Activated T-helper 9 cell treated with anti-CD3 and anti-CD28 coated beads, Interleukin-2, amount 50 U/mL, for 16 hours (primary cell): Measurements from ENCODE around the gene ZDHHC21.
"Not testable (repeated sequence)": the region's sequence is repeated elsewhere in the genome, so short reads cannot be mapped to it uniquely, and the experiment has no call there.

Experiments
- DNase-seq: peaks from one replicate; pipeline ENCODE4 v3.0.0-alpha.2; 2020; ENCODE audit warnings: low read depth

Gene ZDHHC21

DNA sequence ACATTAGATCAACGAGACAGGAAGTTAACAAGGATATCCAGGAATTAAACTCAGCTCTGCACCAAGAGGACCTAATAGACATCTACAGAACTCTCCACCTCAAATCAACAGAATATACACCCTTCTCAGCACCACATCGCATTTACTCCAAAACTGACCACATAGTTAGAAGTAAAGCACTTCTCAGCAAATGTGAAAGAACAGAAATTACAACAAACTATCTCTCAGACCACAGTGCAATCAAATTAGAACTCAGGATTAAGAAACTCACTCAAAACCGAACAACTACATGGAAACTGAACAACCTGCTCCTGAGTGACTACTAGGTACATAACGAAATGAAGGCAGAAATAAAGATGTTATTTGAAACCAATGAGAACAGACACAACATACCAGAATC lies 10.6 kb downstream of the ZDHHC21 start:
- not testable (repeated sequence) for DNase-seq

DNA sequence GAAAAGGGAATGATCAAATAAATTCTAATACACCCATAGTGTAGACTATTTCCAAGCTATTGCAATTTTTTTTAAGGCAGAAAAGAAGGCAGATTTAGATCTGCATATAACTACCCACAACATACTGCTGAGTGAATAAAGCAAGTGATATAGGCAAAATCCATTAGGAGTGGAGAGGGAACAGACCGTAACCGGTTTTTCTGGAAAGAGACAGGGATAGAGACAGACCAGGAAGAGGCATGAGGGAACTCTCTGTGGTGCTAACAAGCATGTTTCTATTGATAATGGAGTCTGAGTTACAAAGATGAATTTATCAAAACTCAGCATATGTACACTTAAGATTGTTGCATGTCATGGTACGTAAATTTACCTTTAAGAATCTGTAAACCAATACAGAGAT lies 14.5 kb downstream of the ZDHHC21 start:
- DNase-seq = no peak

DNA sequence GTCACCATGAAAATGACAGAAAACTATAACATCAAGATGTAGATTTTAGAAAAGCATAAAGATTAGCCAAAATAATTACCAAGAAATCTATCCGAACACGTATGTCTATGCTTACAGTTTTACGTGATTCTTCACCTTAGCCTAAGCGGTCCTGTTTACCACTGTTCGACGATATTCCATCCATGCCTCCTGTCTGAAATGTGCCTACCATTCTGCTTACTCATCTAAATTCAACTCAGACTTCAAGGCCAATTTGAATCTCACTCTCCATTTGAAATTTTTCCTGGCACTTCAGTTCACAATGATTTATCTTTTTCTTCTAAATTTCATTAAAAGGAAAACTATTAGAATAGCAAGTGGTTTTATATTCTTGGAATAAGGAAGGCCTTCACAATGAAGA lies 15.4 kb downstream of the ZDHHC21 start:
- DNase-seq = no peak

DNA sequence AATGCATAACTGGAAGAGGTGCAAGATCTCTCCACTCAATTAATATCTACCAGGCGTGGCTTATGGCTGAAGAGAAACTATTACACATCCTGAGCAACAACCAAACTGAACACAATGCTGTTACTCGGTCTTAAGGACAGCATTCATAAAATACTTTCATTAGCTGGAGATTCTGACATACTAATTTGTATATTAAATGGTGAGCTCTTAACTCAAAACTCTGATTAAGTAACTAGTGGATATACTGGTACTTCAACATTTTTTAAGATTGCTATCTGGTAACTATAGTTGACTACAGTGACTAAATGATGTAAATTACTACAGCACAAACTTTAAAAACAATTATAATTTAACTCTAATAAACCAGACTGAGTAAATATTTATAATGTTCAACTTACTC lies 15.8 kb downstream of the ZDHHC21 start:
- no peak for DNase-seq

DNA sequence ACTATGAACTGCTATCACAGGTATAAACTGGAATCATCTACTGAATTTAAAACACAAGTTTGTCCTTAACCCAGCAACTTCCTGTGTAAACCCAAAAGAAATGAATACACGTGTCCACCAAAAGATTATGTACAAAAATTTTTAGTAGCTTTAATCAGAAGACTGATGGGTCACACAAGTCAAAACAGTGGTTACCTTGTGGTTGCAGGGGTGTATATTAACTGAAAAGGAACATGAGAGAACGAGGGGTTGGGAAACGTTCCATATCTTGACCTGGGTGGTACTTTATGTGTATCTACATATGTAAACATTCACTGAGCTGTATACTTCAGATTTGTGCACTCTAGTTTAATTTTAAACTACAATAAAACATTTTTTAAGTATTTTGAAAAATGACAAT lies 18.6 kb downstream of the ZDHHC21 start:
- DNase-seq = no peak

DNA sequence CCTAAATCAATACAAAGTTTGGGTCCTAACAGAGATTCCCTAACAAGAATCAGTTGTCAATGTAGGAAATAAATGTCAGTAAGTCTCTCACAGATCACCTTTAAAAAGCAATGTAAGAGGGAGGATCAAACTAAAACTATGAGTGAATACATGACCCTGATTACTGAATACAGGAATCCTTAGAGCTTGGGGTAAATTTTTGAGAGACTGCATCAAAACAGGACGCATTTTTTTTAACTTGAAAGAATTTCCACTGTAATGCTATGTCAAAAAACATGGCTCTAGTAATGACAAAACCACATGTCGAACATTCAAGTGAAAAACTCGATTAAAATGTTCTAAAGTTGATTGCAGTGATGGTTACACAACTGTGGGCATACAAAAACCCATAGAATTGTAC lies 21.9 kb downstream of the ZDHHC21 start:
- DNase-seq = no peak

DNA sequence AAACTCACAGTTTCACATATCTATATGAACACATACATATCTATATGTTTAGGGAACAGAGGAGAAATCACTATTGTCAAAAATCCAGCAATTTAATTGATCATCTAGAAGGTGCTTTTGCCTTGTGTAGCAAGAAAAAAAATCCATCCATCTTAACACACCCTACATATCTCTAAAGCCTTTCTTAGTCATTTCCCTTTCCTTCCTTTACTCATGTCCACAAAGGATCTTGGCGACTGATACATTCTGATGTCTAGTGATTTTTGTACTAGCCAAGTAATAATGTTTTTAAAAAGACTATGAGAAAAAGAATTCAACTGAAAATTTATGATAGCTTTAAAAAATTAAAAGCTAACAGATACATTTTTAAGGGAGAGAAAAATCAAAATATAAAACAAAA lies 22.5 kb downstream of the ZDHHC21 start:
- DNase-seq = no peak

DNA sequence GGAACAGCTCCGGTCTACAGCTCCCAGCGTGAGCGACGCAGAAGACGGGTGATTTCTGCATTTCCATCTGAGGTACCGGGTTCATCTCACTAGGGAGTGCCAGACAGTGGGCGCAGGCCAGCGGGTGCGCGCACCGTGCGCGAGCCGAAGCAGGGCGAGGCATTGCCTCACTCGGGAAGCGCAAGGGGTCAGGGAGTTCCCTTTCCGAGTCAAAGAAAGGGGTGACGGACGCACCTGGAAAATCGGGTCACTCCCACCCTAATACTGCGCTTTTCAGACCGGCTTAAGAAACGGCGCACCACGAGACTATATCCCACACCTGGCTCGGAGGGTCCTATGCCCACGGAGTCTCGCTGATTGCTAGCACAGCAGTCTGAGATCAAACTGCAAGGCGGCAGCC lies 29.2 kb downstream of the ZDHHC21 start:
- DNase-seq = not testable (repeated sequence)

DNA sequence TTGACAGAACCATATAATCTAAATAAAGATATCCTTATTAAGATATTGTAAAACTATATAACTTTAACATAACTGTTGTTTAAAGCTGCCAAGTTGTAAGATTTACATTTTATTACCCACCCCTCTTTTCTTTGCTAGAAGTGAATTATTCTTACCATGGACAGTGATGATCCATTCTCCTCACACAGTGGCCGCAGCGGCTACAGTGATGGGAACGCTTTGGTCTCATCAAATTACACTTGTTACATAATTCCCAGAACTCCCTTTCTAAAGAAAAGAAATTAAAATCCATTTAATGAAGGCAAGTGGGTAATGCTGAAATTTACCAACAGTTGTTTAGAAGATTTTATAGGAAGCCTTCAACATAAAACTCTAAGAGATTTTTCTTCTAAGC lies 31.2 kb downstream of the ZDHHC21 start:
- no peak for DNase-seq

DNA sequence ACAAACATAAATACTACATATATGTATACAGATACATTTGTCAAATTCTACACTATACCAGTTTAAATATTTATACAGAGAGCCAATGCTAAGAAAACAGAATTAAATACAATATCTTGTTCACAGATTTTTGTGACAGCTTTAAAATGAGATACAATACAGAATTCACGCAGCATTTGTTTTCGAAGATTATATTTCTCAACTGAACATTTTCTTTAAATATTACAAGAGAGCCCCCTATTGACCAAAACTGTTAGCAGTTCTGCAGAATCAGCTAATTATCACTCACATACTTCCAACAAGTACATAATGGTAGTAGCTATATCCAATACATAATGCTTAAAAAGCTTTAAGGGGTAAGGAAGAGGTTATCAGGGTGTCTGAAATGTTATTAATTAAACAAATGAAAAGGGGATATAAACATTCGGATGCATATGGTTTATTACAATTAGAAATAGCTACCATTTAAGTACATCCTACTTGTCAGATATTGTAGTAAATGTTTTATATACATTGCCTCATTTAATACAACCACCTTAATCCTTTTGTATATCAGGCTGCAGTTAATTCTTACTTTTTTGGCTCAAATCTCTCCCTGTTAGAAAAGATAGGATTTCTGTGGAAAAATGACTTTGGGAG lies 31.7 kb downstream of the ZDHHC21 start:
- DNase-seq = no peak

DNA sequence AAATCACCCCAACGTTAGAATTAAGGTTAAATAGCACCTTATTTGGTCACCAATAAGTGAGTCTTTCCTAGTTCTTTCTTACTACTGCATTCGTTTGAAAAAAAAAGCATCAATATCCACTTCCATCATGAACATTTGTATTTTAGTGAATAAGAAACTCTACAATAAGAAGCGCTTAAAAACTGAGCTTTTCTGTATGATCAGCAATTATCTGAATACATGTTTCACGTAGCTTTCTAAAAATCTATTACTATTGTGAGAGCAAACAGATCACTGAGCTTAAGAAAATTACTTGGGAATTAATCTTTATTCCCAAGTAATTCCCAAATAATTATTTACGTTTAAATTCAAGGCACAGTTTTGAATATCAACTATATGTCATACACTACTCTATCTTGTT lies 32.5 kb downstream of the ZDHHC21 start:
- no peak for DNase-seq

DNA sequence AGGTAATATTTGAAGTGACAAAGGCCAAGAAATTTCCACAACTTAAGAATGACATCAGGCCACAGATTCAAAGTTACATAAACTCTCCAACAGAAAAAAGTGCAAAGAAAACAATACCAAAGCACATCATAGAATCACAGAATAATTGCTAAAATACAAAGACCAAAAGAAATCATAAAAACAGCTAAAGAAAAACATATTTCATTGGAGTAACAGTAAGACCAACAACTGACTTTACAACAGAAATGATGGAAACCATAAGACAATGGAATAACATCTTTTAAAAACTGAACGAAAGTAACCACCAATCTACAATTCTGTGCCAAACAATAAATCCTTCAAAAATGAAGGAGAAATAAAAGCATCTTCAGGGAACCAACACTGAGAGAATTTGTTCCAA lies 38.3 kb downstream of the ZDHHC21 start:
- no peak for DNase-seq

DNA sequence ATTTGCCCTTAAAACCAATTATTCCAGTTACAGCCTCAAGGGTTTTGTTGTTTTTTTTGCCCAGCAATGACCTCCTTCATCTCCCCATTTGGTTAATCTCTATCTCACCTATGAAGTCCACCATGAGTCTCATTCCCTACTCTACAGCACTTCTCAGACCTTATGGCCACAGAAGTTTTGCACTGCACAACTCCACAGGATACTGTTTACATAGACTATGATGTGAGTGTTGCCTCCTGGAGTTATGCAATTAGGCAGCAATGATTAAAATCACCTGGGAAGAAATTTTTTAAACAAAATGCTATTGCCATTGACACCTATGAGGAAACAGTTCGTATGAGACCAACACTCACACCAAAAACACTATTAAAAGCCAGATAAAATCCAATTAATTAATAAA lies 39.7 kb downstream of the ZDHHC21 start:
- DNase-seq = no peak

DNA sequence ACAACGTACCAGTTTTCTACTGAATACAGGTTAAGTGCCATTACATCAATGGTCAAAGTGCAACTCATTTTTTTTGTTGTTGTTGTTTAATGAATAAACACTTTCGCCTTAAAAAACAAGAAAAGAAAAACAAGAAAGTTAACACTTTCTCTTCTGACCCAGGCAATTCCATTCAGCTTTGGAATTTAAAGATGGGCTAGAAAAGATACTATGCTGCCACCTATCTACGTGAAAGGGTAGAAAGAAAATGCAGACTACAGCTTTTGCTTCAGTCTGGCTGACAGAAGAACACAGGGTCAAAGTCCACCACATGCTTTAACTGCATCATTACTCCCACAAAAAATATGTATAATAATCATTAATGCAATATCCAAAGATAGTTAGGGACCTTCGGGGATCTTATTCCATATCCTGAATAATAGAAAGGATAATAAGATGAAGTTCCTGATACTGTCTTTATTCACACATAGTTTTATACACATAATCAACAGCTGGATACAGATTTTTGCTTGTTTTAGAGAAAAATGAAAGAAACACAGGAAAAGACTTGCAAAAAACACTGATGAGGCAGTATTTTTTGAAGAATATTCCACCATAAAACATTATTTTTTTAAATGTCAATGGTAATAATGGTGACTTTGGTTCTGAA lies 40.4 kb downstream of the ZDHHC21 start:
- no peak for DNase-seq

DNA sequence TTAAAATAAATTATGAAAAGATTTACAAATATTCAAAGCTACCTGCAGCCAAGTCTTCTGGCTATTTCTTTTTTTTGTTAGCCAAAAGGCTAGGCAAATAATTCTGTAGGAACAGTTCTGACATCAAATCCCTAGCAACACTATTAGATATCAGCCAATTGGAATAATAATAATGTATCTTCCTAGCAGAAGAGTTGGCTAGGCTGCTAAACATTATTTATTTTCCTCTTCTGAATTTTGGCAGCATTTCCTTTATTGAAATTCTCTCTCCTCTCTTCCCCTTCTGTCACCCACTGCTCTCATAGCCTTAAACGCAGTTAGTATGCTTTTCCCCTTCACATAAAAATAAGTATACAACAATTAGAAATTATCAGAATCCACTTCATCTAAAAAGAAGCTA lies 42.6 kb downstream of the ZDHHC21 start:
- DNase-seq = no peak

DNA sequence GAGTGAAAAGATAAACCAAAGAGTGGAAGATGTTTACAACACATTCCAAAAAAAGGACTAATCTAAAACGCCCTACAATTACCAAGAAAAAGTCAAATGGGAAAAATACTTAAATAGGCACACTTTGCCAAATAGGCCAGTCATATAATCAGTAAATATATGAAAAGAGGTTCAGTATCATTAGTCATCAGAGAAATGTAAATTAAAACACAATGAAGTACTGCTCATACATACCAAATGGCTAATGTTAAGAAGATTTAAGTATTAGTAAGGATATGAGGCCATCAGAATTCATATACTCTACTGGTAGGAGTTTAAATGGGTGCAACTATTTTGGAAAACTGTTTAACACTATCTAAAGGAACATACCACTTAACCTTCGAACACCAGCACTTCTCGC lies 47.6 kb downstream of the ZDHHC21 start:
- no peak for DNase-seq

DNA sequence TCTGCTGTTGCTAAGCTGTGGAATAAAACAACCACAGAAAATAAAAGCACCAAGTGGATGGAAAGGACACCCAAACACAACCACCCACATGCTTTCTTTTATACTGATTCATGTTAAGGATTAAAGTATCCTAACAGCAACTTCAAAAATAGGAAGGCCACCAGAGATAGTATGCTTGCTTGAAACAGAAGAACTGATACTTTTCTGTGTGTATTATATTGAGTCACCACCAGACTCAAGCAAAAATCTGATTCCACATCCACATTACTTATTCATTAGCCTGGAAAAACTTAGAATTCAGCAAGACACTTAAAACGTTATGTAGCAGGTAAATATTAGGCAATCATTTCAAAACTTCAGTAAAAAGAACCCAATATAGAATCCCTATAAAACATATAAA lies 52.3 kb downstream of the ZDHHC21 start:
- DNase-seq = no peak

DNA sequence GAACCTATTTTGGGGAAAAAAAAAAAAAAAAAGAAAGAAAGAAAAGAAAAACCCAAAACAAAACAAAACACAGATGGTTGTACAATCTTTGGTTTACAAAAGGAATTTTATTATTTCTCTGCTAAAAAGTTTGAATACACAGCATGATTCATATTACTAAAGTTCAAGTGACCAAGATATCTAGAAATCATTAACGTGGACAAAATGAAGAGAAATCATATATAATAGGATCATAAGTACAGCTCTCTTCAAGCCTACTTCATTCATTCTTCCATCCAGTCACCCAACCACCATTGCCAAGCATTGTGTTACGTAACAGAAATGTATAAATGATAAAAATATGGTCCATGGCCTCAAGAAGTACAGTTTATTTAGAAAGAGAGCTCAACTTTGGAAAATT lies 52.9 kb downstream of the ZDHHC21 start:
- no peak for DNase-seq

DNA sequence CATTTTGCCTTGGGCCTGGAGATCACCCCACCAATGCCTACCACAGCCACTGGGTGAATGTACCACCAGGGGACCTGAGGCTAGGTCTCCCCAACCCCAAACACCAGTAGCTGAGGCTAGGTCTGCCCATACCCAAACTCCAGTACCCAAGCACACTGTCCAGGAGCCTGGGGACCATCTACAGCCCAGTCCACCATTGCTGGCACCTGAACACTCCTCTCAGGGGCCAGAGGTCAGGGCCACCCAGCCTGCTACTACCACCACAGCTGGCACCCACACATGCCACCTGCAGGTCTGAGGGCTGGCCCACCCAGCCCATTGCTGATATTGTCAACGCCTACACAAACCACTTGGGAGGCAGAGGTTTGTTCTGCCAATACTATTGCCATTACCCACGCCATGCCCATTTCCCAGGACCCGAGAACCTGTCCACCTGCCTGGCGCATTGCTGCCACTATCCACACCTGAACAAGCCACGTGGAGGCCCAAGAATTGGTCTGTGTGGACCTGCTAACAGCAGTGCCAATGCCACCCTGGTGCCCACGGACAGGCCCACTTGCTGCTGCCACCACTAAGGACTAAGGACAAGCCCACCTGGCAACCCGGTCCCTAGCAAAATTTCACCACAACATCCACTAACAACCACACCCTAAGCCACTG lies 59.2 kb downstream of the ZDHHC21 start:
- no peak for DNase-seq

DNA sequence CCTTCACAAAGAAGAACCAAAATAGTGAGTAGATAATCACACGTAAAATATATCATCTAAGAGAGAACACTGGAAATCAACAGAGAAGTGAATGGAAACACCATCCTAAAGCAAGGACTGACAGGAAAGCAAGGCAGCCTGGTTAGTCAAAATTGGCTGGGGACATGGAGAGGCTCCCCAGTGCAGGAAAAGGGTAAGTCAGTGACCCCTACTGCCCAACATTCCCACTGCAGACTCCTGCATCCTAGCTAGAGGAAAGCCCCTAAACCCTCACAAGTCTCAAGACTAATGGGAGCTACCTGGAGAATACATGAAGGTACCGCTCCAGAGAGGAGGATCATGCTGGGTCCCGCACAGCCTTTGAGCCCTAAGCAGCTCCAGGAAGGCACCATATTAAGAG lies 60.1 kb downstream of the ZDHHC21 start:
- no peak for DNase-seq

DNA sequence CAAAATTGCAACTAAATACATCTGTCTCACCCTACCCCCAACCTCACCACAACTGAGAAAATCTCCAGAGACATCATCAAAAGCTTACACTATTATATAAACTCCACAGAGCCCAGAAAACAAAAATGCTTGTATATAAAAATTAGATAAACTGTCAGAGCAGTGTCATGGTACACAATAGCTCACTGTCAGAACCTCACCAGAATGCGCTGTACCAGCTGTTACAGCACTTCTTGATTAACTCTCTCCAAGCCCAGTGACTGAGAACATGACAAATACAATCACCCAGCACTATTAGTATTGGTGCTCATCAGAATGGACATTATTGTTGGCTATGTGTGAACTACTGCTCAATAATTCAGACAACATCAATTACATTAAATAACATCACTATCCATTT lies 65.7 kb downstream of the ZDHHC21 start:
- DNase-seq = no peak

DNA sequence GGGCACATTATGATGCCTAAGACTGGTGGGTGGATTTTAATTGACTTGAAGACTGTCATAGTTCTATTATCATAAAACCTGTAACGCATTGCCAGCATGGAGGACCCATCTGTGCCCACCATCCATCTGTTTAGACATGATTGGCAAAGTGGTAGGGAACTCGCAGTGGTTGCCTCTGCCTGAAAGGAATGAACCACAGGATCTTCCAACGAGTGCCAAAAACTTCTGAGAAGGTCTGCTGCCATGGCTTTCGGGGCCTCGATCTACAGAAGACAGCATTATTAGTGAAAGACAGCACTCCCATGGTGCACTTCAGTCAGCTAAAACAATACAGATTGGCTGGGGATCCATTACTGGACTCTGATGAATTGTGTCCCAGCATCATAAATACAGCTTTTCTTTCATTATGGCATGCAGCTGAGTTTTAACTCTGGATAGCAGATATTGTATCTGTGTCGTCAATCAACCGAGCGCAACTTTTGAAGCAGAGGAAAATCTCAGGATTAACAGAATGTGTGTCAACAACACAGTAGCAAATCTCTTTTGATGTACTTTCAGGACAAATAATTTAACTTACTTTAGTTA lies 74.3 kb downstream of the ZDHHC21 start:
- no peak for DNase-seq

DNA sequence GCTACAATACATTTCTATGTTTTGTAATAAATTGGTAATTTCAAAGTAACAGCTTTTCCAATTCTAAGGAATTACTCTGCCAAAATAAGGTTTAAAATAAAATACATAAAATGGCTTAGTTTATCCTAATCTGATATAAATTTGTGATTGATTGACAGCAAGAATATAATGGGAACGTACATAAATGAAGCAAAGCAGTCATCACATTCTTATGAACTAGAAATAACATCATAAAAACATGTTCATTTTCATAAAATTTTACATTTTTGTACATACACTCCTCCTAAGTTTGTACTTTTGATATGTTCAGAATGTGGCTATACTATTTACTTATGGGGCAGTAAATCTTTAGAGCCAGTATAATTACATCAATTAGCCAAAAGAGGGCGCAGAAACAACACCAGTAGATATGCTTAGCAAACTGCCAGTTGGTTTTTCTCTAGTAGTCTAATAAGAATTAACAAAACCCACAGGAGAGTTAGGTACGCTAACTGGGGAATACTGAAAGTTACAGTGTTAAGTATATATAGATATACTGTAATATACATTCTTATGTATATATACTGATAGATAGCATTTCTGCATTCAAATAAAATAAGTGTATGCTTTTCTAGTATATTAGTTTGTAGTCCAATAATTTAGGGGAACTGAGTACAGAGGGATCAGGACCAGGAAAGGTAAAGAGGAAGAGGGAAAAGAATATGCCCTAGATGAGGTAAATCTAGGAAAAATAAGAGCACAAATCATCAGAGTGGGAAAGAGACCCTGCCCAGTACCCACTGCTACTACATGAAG lies 76.8 kb downstream of the ZDHHC21 start:
- DNase-seq = no peak
